Measurements from ENCODE around the gene ZNFX1. TPM values are rescaled to one million over a fixed set of nuclear protein-coding genes. Genes with fewer than 3 reads are reported as not detected.

Gene ZNFX1
- total and polyA plus RNA-seq, 9 of the 15 experiments (the other 6 are each of a cell fraction or from before 2014, with no cell fraction given) = 3.8 to 13.8 (median 10.3) TPM

DNA sequence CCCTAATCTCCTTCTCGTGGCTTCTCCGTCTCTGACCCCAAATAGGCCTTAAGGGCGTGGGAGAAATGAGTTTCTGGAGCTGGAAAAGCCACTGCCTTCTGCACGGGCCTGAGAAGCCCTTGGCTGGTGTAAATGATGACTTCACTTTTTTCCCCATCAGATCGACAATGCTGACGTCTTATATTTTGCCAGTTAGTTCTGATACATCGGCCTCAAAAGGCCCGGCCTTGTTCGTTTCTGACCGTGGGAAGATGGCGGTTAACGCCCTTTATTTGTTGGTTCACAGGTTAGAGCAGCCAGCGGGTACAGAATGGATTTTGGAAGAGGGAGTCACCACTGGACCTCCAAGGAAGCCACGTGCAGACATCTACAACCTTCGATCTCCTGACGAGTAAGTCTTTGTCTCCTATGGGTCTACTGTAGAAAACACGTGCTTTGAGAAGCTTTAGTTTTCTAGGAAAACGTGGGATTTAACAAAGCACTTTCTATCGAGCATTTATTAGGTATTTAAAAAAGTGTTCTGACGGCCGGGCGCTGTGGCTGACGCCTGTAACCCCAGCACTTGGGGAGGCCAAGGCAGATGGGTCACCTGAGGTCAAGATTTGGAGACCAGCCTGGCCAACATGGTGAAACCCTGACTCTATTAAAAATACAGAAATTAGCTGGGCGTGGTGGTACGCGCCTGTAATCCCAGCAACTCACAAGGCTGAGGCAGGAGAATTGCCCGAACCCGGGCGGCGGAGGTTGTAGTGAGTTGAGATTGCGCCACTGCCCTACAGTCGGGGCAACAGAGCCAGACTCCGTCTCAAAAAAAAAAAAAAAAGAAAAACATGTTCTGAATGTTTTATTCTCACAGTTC is 1.2 kb upstream of the ZNFX1 start (continued):
- TF ChIP-seq, protein P1, sequence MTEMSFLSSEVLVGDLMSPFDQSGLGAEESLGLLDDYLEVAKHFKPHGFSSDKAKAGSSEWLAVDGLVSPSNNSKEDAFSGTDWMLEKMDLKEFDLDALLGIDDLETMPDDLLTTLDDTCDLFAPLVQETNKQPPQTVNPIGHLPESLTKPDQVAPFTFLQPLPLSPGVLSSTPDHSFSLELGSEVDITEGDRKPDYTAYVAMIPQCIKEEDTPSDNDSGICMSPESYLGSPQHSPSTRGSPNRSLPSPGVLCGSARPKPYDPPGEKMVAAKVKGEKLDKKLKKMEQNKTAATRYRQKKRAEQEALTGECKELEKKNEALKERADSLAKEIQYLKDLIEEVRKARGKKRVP (CRISPR knock-in tag; IDR thresholded peaks at IDR 0.05) = no peak
- TF ChIP-seq TFAM (CRISPR knock-in tag; conservative IDR thresholded peaks at IDR 0.05) (no peak), BRD9 (IDR thresholded peaks at IDR 0.05; ENCODE audit: low read depth, partially characterized antibody) (peak; percentile 65), SRF (CRISPR knock-in tag; IDR thresholded peaks at IDR 0.05) (no peak), ESRRA (IDR thresholded peaks at IDR 0.05; ENCODE audit: borderline replicate concordance, low read depth) (no peak), HMG20B (CRISPR knock-in tag; IDR thresholded peaks at IDR 0.05) (no peak), EGR1 (conservative IDR thresholded peaks at IDR 0.05) (no peak; the same call in 1 of the 2 replicates), COPS2 (conservative IDR thresholded peaks at IDR 0.05) (no peak), ZBTB33 (CRISPR knock-in tag; IDR thresholded peaks at IDR 0.05) (no peak), SP1 (CRISPR knock-in tag; IDR thresholded peaks at IDR 0.05) (peak; percentile 55; the same call in 1 of the 2 replicates), MXI1 (IDR thresholded peaks at IDR 0.05; ENCODE audit: low read depth, low read length) (no peak; the same call in 1 of the 2 replicates), PHF8 (IDR thresholded peaks at IDR 0.05; ENCODE audit: borderline replicate concordance, low read length) (no peak; the same call in 1 of the 2 replicates), CCNT2 (IDR thresholded peaks at IDR 0.05; ENCODE audit: borderline replicate concordance, extremely low read depth, insufficient read length, low read depth, low read length) (no peak), YBX1 (IDR thresholded peaks at IDR 0.05) (no peak), FOXM1 (IDR thresholded peaks at IDR 0.05; ENCODE audit: low read depth) (no peak), FOXM1 (CRISPR knock-in tag; IDR thresholded peaks at IDR 0.05; ENCODE audit: low read depth) (no peak), HMBOX1 (IDR thresholded peaks at IDR 0.05) (no peak)
- TF ChIP-seq, protein P2, sequence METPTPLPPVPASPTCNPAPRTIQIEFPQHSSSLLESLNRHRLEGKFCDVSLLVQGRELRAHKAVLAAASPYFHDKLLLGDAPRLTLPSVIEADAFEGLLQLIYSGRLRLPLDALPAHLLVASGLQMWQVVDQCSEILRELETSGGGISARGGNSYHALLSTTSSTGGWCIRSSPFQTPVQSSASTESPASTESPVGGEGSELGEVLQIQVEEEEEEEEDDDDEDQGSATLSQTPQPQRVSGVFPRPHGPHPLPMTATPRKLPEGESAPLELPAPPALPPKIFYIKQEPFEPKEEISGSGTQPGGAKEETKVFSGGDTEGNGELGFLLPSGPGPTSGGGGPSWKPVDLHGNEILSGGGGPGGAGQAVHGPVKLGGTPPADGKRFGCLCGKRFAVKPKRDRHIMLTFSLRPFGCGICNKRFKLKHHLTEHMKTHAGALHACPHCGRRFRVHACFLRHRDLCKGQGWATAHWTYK (CRISPR knock-in tag; IDR thresholded peaks at IDR 0.05) = no peak
- TF ChIP-seq, protein P3, sequence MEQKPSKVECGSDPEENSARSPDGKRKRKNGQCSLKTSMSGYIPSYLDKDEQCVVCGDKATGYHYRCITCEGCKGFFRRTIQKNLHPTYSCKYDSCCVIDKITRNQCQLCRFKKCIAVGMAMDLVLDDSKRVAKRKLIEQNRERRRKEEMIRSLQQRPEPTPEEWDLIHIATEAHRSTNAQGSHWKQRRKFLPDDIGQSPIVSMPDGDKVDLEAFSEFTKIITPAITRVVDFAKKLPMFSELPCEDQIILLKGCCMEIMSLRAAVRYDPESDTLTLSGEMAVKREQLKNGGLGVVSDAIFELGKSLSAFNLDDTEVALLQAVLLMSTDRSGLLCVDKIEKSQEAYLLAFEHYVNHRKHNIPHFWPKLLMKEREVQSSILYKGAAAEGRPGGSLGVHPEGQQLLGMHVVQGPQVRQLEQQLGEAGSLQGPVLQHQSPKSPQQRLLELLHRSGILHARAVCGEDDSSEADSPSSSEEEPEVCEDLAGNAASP (IDR thresholded peaks at IDR 0.05) = peak; percentile 3; the same call in 1 of the 2 replicates
- TF ChIP-seq, protein P4, sequence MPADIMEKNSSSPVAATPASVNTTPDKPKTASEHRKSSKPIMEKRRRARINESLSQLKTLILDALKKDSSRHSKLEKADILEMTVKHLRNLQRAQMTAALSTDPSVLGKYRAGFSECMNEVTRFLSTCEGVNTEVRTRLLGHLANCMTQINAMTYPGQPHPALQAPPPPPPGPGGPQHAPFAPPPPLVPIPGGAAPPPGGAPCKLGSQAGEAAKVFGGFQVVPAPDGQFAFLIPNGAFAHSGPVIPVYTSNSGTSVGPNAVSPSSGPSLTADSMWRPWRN (IDR thresholded peaks at IDR 0.05; ENCODE audit: low read depth) = no peak
